ENCODE measurements around the gene DUSP14.

Gene DUSP14

DNA sequence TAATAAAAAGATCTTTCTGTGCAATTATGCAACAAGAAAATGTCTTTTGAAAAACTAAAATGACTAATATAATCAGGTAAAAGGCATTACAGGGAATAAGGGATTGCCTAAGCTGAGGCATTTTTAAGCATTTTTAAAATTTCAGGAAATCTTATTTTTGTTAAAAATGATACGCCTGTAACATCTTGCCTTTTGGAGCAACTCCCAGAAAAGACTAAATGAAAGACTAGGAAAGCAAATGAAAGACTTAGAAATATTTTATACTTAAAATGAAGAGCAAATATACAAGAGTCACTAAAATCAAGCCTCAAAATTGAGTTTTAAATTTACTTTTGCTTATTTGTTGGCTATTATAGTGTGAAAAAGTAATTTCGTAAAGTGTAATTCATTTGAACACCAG, 55.8 kb downstream of the DUSP14 start:
- Mint-ChIP-seq H3K27ac (no peak overlapping the region), H3K36me3 (ENCODE audit: low read depth) (peaks cover 24% of the 10 kb centered on the region), H3K9me3 (no peaks in the 10 kb centered on the region), H3K27me3 (ENCODE audit: low read depth) (no peaks in the 10 kb centered on the region), H3K4me1 (ENCODE audit: low read depth) (peaks cover 12% of the 10 kb centered on the region), H3K4me3 (no peak overlapping the region)

DNA sequence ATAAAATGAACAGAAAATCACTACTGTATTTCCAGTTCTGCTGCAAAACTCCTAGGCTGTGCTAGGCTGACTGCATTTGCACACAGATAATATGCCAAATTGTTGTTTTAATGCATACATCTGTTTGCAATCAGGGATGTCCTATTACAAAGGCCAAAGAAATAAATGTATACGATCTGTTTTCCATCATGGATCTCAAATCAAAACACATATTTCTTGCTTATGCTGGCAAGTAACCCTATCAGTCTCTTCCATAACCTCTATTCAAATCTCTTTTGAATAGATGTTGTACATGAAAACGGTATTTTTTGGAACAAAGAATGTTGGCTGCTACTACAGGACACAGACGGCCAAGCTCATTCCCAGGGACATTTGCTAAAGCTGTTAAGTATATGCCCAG, 56.6 kb downstream of the DUSP14 start:
- Mint-ChIP-seq H3K27ac (no peak overlapping the region), H3K4me1 (ENCODE audit: low read depth) (peaks cover 16% of the 10 kb centered on the region), H3K27me3 (ENCODE audit: low read depth) (no peaks in the 10 kb centered on the region), H3K36me3 (ENCODE audit: low read depth) (peaks cover 22% of the 10 kb centered on the region), H3K4me3 (no peak overlapping the region), H3K9me3 (no peaks in the 10 kb centered on the region)

DNA sequence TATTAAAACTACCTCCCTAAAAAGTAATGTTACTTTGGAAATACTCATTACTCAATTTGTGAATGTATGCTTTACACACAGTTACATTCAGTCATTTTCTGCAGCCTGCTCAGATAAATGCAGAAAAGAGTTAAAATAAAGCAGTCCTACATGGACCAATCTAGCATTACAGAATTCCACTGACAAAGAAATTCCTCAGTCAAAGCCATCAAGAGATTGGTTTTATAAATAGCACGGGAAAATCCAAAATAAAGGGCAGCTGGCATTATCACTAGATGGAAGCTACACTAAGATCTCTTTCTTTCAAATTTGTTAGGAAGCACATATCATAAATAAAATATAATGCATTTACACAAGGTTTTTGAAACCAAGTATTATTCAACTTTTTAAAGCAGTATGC, 58.3 kb downstream of the DUSP14 start:
- peaks cover 20% of the 10 kb centered on the region for H3K4me1 Mint-ChIP-seq (ENCODE audit: low read depth)
- H3K4me3 Mint-ChIP-seq = no peak overlapping the region
- peaks cover 27% of the 10 kb centered on the region for H3K36me3 Mint-ChIP-seq (ENCODE audit: low read depth)
- H3K27me3 Mint-ChIP-seq (ENCODE audit: low read depth) = no peaks in the 10 kb centered on the region
- H3K9me3 Mint-ChIP-seq = no peaks in the 10 kb centered on the region
- H3K27ac Mint-ChIP-seq = no peak overlapping the region

DNA sequence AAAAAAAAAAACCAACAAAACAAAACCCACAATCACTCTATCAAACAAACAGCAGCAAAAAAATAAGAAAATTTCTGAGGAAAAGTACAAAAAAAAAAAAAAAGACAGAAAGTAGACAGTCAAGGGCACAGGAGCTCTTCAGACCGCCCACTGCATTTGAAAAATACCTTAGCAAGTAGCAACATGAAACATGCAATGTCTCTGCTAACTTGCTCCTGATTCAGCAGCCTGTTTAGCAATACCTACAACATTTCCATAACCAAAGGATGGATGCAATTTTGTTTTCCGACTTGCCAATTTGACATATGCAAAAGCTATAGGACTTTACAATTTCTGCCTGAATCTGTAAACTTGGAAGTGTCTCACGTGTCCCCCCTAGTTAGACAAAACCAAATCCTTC, 62.1 kb downstream of the DUSP14 start:
- Mint-ChIP-seq H3K27ac (no peak overlapping the region), H3K4me1 (ENCODE audit: low read depth) (peaks cover 20% of the 10 kb centered on the region), H3K36me3 (ENCODE audit: low read depth) (peaks cover 35% of the 10 kb centered on the region), H3K9me3 (no peaks in the 10 kb centered on the region), H3K4me3 (no peak overlapping the region), H3K27me3 (ENCODE audit: low read depth) (no peaks in the 10 kb centered on the region)

DNA sequence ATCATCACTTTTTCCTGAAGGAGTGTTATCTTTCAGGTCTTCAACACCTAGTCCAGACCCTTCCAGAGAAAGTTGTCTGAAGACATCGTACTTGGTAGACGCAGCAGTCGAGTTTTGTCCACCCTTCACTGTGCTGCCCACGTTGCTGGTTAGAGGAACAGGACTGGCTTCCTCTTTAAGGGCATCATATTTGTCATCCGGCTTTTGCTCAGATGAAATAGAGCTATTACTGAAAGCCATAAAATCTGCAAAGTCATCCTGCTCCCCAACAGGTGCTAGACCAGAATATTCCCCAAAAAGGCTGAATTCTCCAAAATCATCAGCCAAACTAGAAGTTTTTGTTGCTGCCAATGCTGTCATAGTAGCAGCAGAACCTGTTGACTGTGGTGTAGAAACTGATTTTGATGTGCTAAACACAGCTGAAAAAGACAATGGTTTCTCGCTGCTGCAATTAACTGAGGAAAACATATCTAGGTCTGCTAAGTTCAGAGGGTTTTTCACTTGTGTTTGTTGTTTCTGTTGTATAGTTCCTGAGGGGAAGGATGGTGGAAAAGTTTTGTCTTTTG, 63.8 kb downstream of the DUSP14 start:
- H3K27ac Mint-ChIP-seq = no peak overlapping the region
- no peak overlapping the region for H3K4me3 Mint-ChIP-seq
- peaks cover 42% of the 10 kb centered on the region for H3K36me3 Mint-ChIP-seq (ENCODE audit: low read depth)
- H3K27me3 Mint-ChIP-seq (ENCODE audit: low read depth) = no peaks in the 10 kb centered on the region
- no peaks in the 10 kb centered on the region for H3K9me3 Mint-ChIP-seq
- peaks cover 15% of the 10 kb centered on the region for H3K4me1 Mint-ChIP-seq (ENCODE audit: low read depth)

DNA sequence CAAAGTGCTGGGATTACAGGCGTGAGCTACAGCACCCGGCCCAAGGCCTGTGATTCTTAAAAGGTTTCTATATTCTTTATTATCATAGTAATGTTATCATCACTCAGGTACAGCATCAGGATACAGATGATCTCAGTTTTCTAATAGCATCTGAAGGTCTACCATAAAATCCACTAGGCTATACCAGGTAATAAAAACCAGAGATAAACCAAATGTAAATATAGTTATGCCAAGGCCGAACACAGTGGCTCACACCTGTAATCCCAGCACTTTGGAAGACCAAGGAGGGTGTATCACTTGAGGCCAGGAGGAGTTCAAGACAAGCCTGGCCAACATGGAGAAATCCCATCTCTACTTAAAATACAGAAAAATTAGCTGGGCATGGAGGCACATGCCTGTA, 65.7 kb downstream of the DUSP14 start:
- Mint-ChIP-seq H3K27ac (no peak overlapping the region), H3K36me3 (ENCODE audit: low read depth) (peaks cover 44% of the 10 kb centered on the region), H3K9me3 (no peaks in the 10 kb centered on the region), H3K27me3 (ENCODE audit: low read depth) (no peaks in the 10 kb centered on the region), H3K4me1 (ENCODE audit: low read depth) (peaks cover 12% of the 10 kb centered on the region), H3K4me3 (no peak overlapping the region)

DNA sequence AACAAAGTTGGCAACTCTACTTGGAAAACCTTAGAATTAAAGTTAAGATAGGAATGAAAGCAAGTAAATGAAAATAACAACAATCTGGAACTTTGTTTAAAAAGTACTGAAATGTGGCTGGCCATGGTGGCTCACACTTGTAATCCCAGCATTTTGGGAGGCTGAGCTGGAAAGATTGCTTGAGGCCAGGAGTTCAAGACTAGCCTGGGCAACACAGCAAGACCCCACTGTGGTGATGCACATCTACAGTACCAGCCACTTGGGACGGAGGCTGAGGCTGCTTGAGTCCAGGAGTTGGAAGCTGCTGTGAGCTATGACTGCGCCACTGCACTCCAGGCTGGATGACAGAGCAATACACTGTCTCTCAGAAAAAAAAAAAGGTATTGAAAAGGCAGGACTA, 67.8 kb downstream of the DUSP14 start:
- H3K9me3 Mint-ChIP-seq = no peaks in the 10 kb centered on the region
- peaks cover 43% of the 10 kb centered on the region for H3K36me3 Mint-ChIP-seq (ENCODE audit: low read depth)
- no peak overlapping the region for H3K4me3 Mint-ChIP-seq
- no peaks in the 10 kb centered on the region for H3K27me3 Mint-ChIP-seq (ENCODE audit: low read depth)
- H3K27ac Mint-ChIP-seq = no peak overlapping the region
- H3K4me1 Mint-ChIP-seq (ENCODE audit: low read depth) = peaks cover 2% of the 10 kb centered on the region

DNA sequence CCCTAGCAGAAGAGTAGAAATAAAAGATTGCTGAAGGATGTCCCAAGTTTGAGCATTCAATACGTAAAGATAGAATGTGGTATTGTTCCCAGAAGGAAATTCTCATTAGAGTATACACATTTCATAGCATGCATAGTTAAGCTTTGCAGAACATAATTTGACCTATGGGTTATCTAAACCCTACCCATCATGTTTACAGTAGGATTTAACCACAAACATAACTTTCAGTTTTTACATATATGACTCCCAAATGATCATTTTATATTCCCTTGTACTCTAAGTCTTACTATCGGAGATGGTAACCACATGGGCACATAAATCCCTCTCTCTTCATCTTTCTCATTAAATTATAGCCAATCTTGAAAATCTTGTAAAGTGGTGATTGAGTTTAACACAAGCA, 68.6 kb downstream of the DUSP14 start:
- Mint-ChIP-seq H3K4me3 (no peak overlapping the region), H3K36me3 (ENCODE audit: low read depth) (peaks cover 36% of the 10 kb centered on the region), H3K4me1 (ENCODE audit: low read depth) (peaks cover 2% of the 10 kb centered on the region), H3K9me3 (no peaks in the 10 kb centered on the region), H3K27me3 (ENCODE audit: low read depth) (no peaks in the 10 kb centered on the region), H3K27ac (no peak overlapping the region)

DNA sequence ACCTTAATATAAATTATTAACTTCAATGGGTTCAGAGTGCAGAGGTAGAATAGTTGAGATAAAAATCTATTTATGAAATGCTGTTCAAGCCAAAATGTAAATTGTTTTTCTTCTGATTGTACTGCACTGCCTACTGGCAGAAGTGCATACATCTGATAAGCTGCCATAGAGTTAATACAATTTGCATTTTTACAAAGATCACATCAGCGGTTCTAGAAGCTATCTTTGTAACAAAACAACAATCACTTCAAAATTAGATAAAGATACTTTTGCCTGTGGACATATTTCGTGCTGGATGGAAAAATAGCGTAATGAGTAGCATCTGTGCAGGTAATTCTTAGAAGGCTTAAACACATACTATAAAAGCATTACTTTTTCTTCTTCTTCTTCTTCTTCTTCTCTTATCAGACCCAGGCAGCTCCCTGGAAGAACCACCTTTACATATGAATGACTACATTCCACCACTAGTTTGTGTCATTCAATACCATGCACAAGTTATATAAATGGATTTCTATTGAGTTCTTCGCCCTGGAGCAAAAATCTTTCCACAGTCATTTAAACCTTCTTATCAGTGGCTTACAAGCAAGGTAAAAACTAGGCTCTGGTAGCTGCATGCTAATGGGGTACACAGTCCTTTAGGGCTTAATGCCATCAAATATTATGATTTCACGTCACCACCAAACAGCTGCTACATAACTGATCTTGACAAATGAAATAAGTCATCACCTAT, 72.5 kb downstream of the DUSP14 start:
- H3K36me3 Mint-ChIP-seq (ENCODE audit: low read depth) = peaks cover 44% of the 10 kb centered on the region
- no peak overlapping the region for H3K27ac Mint-ChIP-seq
- H3K27me3 Mint-ChIP-seq (ENCODE audit: low read depth) = no peaks in the 10 kb centered on the region
- H3K4me1 Mint-ChIP-seq (ENCODE audit: low read depth) = peaks cover 2% of the 10 kb centered on the region
- H3K9me3 Mint-ChIP-seq = no peaks in the 10 kb centered on the region
- no peak overlapping the region for H3K4me3 Mint-ChIP-seq
